Neutrophil (primary cell): ENCODE measurements around the gene KRT8.

Source experiments
- H3K27ac ChIP-seq: fragments of 200-600 bp; sonication (generic); 2 replicates; pipeline ENCODE4 v1.5.1; 2016; ENCODE audit warnings: mild to moderate bottlenecking, moderate library complexity
- H3K27me3 ChIP-seq: fragments of 200-600 bp; sonication (generic); 2 replicates; pipeline ENCODE4 v1.6.0; 2016; ENCODE audit warnings: mild to moderate bottlenecking
- H3K36me3 ChIP-seq: fragments of 200-600 bp; sonication (generic); 2 replicates; pipeline ENCODE4 v1.5.1; 2017
- H3K4me1 ChIP-seq, 2 experiments: fragments of 200-600 bp in 1 of 2; sonication (generic) in 1 of 2; 1 replicate in 1 of 2; 2 replicates in 1 of 2; pipeline versions ENCODE4 v1.5.1 to v1.6.1; 2013 to 2016; ENCODE audit warnings: low read depth in 1 of 2, low read length in 1 of 2, mild to moderate bottlenecking in 1 of 2, moderate library complexity in 1 of 2; ENCODE audit not compliant: control insufficient read depth in 1 of 2, insufficient read depth in 1 of 2
- H3K4me3 ChIP-seq, 2 experiments: fragments of 200-600 bp in 1 of 2; sonication (generic) in 1 of 2; 1 replicate in 1 of 2; 2 replicates in 1 of 2; pipeline ENCODE4 v1.5.1; 2013 to 2016; ENCODE audit warnings: low read depth in 1 of 2, low read length in 1 of 2, mild to moderate bottlenecking in 1 of 2, moderate library complexity in 1 of 2
- H3K9me3 ChIP-seq: fragments of 200-600 bp; sonication (generic); 2 replicates; pipeline ENCODE4 v1.5.1; 2016
- CTCF ChIP-seq: fragments of 200-600 bp; sonication (generic); IDR thresholded peaks from 2 replicates; pipeline ENCODE4 v1.5.1; 2016; ENCODE audit warnings: antibody characterized with exemption

The KRT8 gene

DNA sequence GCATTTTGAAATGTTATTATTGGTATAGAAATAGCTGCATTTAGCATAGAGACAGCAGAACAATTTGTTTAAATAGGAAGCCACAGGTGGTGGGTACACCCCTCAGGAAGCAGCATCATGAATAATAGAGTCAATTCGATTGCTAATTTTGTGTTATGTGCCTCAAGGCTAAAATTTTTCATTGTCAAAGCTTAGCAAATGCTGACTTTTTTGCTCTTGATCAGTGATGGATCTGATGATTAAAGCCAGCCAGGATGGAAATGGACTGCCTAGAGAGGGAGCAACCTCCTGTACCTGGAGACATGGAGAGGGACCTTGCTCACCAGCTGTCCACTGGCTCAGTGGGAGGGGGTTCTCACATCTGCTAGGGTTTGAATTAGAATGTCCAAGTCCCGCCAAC, 4.5 kb upstream of the KRT8 start:
- peaks cover 0 to 6% of the 10 kb centered on the region in 2 experiments for H3K4me1 ChIP-seq
- H3K27me3 ChIP-seq = peaks cover 1% of the 10 kb centered on the region
- no peak overlapping the region for H3K27ac ChIP-seq
- no peaks in the 10 kb centered on the region for H3K9me3 ChIP-seq
- H3K36me3 ChIP-seq = no peaks in the 10 kb centered on the region
- no peak for TF ChIP-seq CTCF
- H3K4me3 ChIP-seq = no peak overlapping the region

DNA sequence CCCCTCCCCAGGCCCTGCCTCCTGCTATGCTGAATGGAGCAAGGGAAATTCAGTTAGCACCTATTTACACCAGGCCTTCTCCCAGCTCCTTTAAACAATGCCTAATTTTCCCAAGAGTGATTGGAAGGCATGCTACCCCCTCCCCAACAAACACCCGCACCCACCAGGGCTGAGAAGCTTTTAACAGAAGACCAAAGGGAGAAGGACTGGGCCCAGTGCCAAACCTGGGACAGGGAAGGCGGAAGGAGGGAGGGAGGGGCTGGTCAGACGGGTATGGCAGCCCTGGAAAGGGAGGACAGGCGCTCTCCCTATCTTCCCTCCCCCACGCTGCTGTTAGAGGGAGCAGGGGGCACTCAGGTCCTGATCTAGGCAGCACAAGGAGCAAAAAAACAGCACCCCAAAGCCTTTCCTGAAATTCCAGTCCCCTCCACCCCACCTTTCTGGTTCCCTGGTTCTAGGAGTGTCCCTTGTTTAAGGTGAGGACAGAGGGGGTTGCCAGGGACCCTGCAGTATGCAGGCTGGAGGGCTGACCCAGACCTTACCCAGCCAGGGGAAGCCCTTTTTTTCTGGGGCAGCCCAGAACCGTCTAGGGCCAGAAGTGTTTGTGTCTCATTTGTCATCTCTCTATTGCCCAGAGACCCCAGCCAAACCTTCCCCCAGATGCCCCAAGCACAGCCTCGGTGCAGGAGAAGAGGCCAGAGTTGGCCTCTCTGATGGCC, 2.4 kb upstream of the KRT8 start:
- H3K4me3 ChIP-seq = no peak overlapping the region
- no peaks in the 10 kb centered on the region for H3K9me3 ChIP-seq
- peaks cover 17% of the 10 kb centered on the region for H3K27me3 ChIP-seq
- H3K27ac ChIP-seq = no peak overlapping the region
- H3K4me1 ChIP-seq = peaks cover 6 to 15% of the 10 kb centered on the region in 2 experiments
- H3K36me3 ChIP-seq = no peaks in the 10 kb centered on the region
- no peak for TF ChIP-seq CTCF

DNA sequence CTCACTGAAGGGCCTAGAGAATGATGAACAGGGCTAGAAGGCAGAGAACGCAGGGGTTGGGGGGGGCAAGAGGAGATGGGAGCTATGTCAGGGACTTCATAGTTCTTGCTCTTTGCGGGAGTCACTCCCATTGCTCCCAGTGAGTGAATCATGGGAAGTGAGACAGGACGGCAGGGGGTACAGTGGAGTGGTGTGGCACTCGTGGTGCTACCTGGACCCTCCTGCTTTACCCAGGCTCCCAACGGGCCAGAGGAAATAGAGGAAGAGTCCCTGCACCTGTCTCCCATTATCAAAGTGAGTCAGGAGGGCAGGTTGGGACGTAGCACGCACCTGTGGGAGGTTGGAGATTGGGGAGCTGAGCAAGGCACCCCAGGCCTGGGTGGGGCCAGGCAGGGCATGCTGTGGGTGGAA, 1.3 kb upstream of the KRT8 start:
- Histone ChIP-seq H3K4me1 (peaks cover 6 to 15% of the 10 kb centered on the region in 2 experiments), H3K27me3 (peaks cover 17% of the 10 kb centered on the region), H3K36me3 (no peaks in the 10 kb centered on the region), H3K27ac (no peak overlapping the region), H3K9me3 (no peaks in the 10 kb centered on the region), H3K4me3 (no peak overlapping the region)
- TF ChIP-seq CTCF = no peak

- H3K4me1 ChIP-seq = peaks cover 6 to 10% of the 10 kb centered on the region in 2 experiments
- no peaks in the 10 kb centered on the region for H3K9me3 ChIP-seq
- H3K27me3 ChIP-seq = peaks cover 17% of the 10 kb centered on the region
- no peak for TF ChIP-seq CTCF
- H3K27ac ChIP-seq = no peak overlapping the region
- H3K4me3 ChIP-seq = no peak overlapping the region
- no peaks in the 10 kb centered on the region for H3K36me3 ChIP-seq
Observed at GRCh38 chr12:52903855-52904508, 894 bp downstream of the KRT8 start.

DNA sequence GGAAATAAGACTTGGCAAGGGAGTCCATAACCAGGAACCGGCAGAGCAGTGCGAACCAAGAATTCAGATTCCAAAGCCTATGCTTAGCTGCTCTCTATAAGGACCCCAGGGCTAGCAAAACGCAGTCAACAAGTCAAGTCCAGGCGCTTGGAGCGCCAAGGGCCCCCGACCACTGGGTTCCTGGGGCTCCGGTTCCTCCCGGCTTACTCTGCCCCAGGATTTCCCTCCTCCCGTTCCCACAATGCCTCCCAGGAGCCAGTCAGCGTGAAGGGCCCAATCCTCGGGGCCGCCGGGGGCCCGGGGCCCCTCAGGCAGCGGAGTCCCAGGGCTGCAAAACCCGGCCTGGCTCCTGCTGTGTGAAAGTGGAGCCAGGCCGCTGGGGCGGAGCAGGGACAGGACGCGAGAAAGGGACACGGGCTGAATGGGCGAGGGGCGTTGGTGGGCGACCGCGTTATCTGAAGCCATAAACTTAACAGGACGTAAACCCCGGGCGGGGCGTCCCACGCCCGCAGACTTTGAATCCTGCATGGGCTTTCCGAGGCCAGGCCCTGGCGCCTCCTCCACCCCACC, 1.5 kb downstream of the KRT8 start:
- TF ChIP-seq CTCF = no peak
- peak overlapping the region; percentile 25 to 35 for H3K4me3 ChIP-seq
- H3K9me3 ChIP-seq = no peaks in the 10 kb centered on the region
- peaks cover 17% of the 10 kb centered on the region for H3K27me3 ChIP-seq
- H3K27ac ChIP-seq = no peak overlapping the region
- peaks cover 6 to 10% of the 10 kb centered on the region in 2 experiments for H3K4me1 ChIP-seq
- no peaks in the 10 kb centered on the region for H3K36me3 ChIP-seq
